Duodenal mucosa (tissue), 2 donors: Measurements from ENCODE around the gene OPA1.

Experiments
- H3K27ac ChIP-seq: one replicate; pipeline ENCODE4 v1.7.0; 2013; ENCODE audit warnings: low read depth, low read length
- H3K27me3 ChIP-seq, 2 donors: one replicate each; pipeline ENCODE4 v1.7.0; 2013; ENCODE audit warnings: low read length in 2 of 2, control low read depth in 1 of 2; ENCODE audit not compliant: insufficient read depth in 2 of 2, control insufficient read depth in 1 of 2
- H3K36me3 ChIP-seq, 2 donors: one replicate each; pipeline ENCODE4 v1.7.0; 2013; ENCODE audit warnings: low read length in 2 of 2, control low read depth in 1 of 2; ENCODE audit not compliant: insufficient read depth in 2 of 2, control insufficient read depth in 1 of 2
- H3K4me1 ChIP-seq, 2 donors: one replicate each; pipeline ENCODE4 v1.7.0; 2013; ENCODE audit warnings: low read length in 2 of 2, control low read depth in 1 of 2; ENCODE audit not compliant: insufficient read depth in 2 of 2, control insufficient read depth in 1 of 2
- H3K4me3 ChIP-seq, 2 donors: one replicate each; pipeline ENCODE4 v1.7.0; 2013; ENCODE audit warnings: low read length in 2 of 2, low read depth in 1 of 2
- H3K9ac ChIP-seq, 2 donors: one replicate each; pipeline ENCODE4 v1.7.0; 2013; ENCODE audit warnings: low read length in 2 of 2, low read depth in 1 of 2
- H3K9me3 ChIP-seq, 2 donors: one replicate each; pipeline ENCODE4 v1.7.0; 2013; ENCODE audit warnings: low read length in 2 of 2, control low read depth in 1 of 2; ENCODE audit not compliant: control insufficient read depth in 1 of 2

OPA1 gene

GRCh38 chr3:193586526-193586925 is 6.5 kb upstream of the OPA1 start:
- H3K4me3 ChIP-seq = no peak overlapping the region
- H3K36me3 ChIP-seq = no peaks in the 10 kb centered on the region
- H3K9me3 ChIP-seq = no peaks in the 10 kb centered on the region

GRCh38 chr3:193589129-193589528 is 3.9 kb upstream of the OPA1 start:
- H3K9me3 ChIP-seq = no peaks in the 10 kb centered on the region
- H3K36me3 ChIP-seq = no peaks in the 10 kb centered on the region
- no peak overlapping the region for H3K4me3 ChIP-seq
- H3K27ac ChIP-seq = no peak overlapping the region
- H3K4me1 ChIP-seq = peaks cover 5 to 7% of the 10 kb centered on the region in 2 donors
- H3K9ac ChIP-seq = no peak overlapping the region
- H3K27me3 ChIP-seq = no peaks in the 10 kb centered on the region

More at GRCh38 chr3:193586526-193586925, 6.5 kb upstream of the OPA1 start:
- no peak overlapping the region for H3K9ac ChIP-seq
- H3K27ac ChIP-seq = no peak overlapping the region
- no peaks in the 10 kb centered on the region for H3K27me3 ChIP-seq
- no peaks in the 10 kb centered on the region for H3K4me1 ChIP-seq

- H3K36me3 ChIP-seq = no peaks in the 10 kb centered on the region
- H3K27me3 ChIP-seq = no peaks in the 10 kb centered on the region
- H3K27ac ChIP-seq = no peak overlapping the region
Observed at GRCh38 chr3:193589616-193590015, 3.4 kb upstream of the OPA1 start.

GRCh38 chr3:193590088-193590856 is 2.7 kb upstream of the OPA1 start:
- Histone ChIP-seq H3K9ac (no peak overlapping the region), H3K27ac (no peak overlapping the region), H3K36me3 (no peaks in the 10 kb centered on the region), H3K4me3 (no peak overlapping the region), H3K4me1 (peaks cover 10 to 14% of the 10 kb centered on the region in 2 donors), H3K9me3 (no peaks in the 10 kb centered on the region), H3K27me3 (no peaks in the 10 kb centered on the region)

More at GRCh38 chr3:193589616-193590015, 3.4 kb upstream of the OPA1 start:
- no peak overlapping the region for H3K4me3 ChIP-seq
- peaks cover 9 to 10% of the 10 kb centered on the region in 2 donors for H3K4me1 ChIP-seq
- H3K9me3 ChIP-seq = no peaks in the 10 kb centered on the region
- H3K9ac ChIP-seq = no peak overlapping the region

- Histone ChIP-seq H3K27ac (peak overlapping the region; percentile 63), H3K4me3 (peak overlapping the region; percentile 91 to 98), H3K27me3 (no peaks in the 10 kb centered on the region), H3K4me1 (peaks cover 10 to 14% of the 10 kb centered on the region in 2 donors), H3K9ac (peak overlapping the region; percentile 92 to 97), H3K36me3 (peaks cover 0 to 10% of the 10 kb centered on the region in 2 donors), H3K9me3 (no peaks in the 10 kb centered on the region)
Observed at GRCh38 chr3:193593668-193594030, 641 bp downstream of the OPA1 start.

DNA sequence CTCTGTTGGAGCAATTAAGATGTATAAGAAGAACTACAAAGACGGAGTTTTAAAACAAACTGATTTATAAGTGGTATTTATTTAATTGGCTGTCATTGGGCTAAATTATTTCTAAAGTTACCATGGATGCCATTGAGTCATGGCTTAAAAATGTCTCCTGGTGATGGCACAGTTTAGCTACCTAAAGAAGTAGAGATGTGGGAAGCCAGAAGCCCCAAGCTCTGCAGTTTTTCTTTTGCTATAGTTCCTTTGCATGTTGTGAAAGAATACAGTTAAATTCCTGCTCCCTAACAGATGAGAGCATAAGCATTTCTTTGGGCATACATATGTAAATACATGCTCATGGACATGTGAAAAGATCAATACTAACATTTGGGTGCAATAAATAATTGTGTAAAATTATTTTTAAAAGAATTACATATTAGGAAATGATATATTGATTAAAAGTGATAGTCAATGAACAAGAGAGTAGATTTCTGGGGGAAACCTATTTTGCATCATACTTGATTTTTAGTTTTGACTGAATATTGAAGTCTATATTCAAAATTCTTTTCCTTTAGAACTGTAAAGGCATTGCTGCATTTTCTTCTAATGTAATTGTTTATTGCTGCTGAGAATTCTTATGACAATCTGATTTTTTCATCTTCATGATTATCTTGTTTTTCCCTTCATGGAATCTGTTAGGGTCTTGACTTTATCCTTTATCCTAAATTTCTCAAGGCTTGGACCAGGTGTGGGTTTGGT is 2.1 kb downstream of the OPA1 start:
- Histone ChIP-seq H3K4me1 (peaks cover 10 to 14% of the 10 kb centered on the region in 2 donors), H3K27me3 (no peaks in the 10 kb centered on the region), H3K27ac (no peak overlapping the region), H3K9ac (no peak overlapping the region), H3K4me3 (no peak overlapping the region), H3K9me3 (no peaks in the 10 kb centered on the region), H3K36me3 (peaks cover 0 to 10% of the 10 kb centered on the region in 2 donors)

DNA sequence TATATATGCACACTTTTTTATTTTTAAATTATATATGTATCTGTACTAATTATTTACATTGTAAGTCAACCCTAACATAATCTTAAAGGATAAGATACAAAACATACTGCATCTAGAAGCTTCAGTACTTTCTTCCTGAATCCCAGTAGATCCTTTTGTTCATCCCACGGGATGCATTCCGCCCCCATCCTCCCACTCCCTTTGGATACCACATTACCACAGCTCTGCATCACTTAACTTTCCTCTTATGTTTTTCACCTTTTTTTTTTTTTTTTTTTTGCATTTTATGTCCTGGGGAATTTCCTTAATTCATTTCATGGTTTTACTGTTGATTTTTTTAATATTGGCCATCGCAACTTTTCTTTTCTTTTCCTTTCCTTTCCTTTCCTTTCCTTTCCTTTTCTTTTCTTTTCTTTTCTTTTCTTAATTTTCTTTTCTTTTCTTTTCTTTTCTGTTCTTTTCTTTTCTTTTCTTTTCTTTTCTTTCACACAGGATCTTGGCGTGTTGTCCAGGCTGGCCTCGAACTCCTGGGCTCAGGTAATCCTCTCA is 3.0 kb downstream of the OPA1 start:
- H3K36me3 ChIP-seq = peaks cover 0 to 10% of the 10 kb centered on the region in 2 donors
- peaks cover 10 to 14% of the 10 kb centered on the region in 2 donors for H3K4me1 ChIP-seq
- H3K9ac ChIP-seq = no peak overlapping the region
- H3K27ac ChIP-seq = no peak overlapping the region
- H3K9me3 ChIP-seq = no peaks in the 10 kb centered on the region
- no peaks in the 10 kb centered on the region for H3K27me3 ChIP-seq
- H3K4me3 ChIP-seq = no peak overlapping the region

DNA sequence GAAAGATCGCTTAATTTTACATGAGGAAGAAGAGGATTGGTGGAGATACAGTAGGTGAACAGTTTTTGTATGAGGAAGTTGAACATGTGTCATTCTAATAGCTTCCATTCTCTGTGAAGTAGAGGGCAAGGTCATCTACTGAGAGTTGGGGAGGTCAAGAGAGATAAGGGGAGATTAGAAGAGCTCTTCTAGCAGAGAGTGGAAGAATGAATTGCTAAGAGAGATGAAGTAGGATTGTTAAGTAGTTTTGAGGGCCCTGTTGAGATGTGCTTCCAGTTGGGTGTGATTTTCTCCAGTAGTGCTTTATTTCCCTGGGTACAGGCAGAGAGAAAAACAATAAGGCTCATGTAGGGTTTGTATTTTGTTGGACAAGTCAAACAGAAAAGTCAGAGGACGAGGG is 5.2 kb downstream of the OPA1 start:
- no peaks in the 10 kb centered on the region for H3K9me3 ChIP-seq
- no peaks in the 10 kb centered on the region for H3K27me3 ChIP-seq
- H3K9ac ChIP-seq = no peak overlapping the region
- peaks cover 6 to 10% of the 10 kb centered on the region in 2 donors for H3K4me1 ChIP-seq
- H3K27ac ChIP-seq = no peak overlapping the region
- no peak overlapping the region for H3K4me3 ChIP-seq
- H3K36me3 ChIP-seq = peaks cover 0 to 10% of the 10 kb centered on the region in 2 donors

GRCh38 chr3:193599393-193599792 is 6.4 kb downstream of the OPA1 start:
- peaks cover 2 to 6% of the 10 kb centered on the region in 2 donors for H3K4me1 ChIP-seq
- no peak overlapping the region for H3K27ac ChIP-seq
- H3K9me3 ChIP-seq = no peaks in the 10 kb centered on the region
- peaks cover 0 to 10% of the 10 kb centered on the region in 2 donors for H3K36me3 ChIP-seq
- no peak overlapping the region for H3K4me3 ChIP-seq
- no peak overlapping the region for H3K9ac ChIP-seq
- no peaks in the 10 kb centered on the region for H3K27me3 ChIP-seq

DNA sequence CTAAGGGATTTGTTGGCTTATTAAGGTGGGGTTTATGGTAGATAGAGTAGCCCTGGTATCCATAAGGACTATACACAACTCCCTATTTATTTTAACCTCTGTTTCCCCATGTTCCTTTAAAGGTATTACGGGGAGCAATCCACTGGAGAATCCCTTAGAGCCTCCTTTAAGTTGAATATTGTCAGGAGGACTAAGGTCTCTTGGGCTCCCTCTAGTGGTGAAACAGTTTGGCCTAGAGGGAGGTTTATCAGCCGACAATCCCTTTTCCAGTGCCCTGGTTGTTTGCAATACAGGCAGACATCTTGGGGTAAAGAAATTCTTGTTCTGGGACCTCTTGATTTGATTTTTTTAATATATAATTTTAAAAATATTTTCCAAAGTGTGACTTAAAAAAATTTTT is 12.9 kb downstream of the OPA1 start:
- no peaks in the 10 kb centered on the region for H3K9me3 ChIP-seq
- H3K36me3 ChIP-seq = no peaks in the 10 kb centered on the region
- no peak overlapping the region for H3K9ac ChIP-seq
- H3K4me1 ChIP-seq = no peaks in the 10 kb centered on the region
- H3K4me3 ChIP-seq = no peak overlapping the region
- H3K27ac ChIP-seq = no peak overlapping the region
- no peaks in the 10 kb centered on the region for H3K27me3 ChIP-seq
